Calu3 (cell line): Measurements from ENCODE around the gene NHP2. TPM values are rescaled to one million over a fixed set of nuclear protein-coding genes. Genes with fewer than 3 reads are reported as not detected.
A peak's percentile ranks its signal among the peaks of the same experiment; 100 is the strongest.

Source experiments
- BruUV-seq: library from RNA; stranded (reverse); fragments of 400-500 nt; replicated peaks from 2 replicates; lab custom pipeline; 2021; lab: Mats Ljungman, UMichigan
- CTCF ChIA-PET: fragments of 300-600 bp; sonication (Branson Sonifier 250); formaldehyde crosslinking; loops from one replicate; lab custom pipeline; 2022; ENCODE audit warnings: antibody characterized with exemption; lab: Charles Lee
- DNase-seq: peaks from one replicate; pipeline ENCODE4 v3.0.0; 2022
- H3K27ac Mint-ChIP-seq: one replicate; pipeline ENCODE4 v1.8.0; 2022; ENCODE audit warnings: mixed read lengths; ENCODE audit not compliant: unreplicated experiment
- H3K27me3 Mint-ChIP-seq: one replicate; pipeline ENCODE4 v1.8.0; 2022; ENCODE audit warnings: mixed read lengths; ENCODE audit not compliant: unreplicated experiment
- H3K36me3 Mint-ChIP-seq: one replicate; pipeline ENCODE4 v1.8.0; 2022; ENCODE audit warnings: mild to moderate bottlenecking, moderate library complexity, mixed read lengths; ENCODE audit not compliant: insufficient read depth, unreplicated experiment
- H3K4me1 Mint-ChIP-seq: one replicate; pipeline ENCODE4 v1.8.0; 2022; ENCODE audit warnings: mild to moderate bottlenecking, low read depth, mixed read lengths; ENCODE audit not compliant: unreplicated experiment
- H3K4me3 Mint-ChIP-seq: one replicate; pipeline ENCODE4 v1.8.0; 2022; ENCODE audit warnings: mild to moderate bottlenecking, low read depth, moderate library complexity, mixed read lengths; ENCODE audit not compliant: unreplicated experiment
- H3K9me3 Mint-ChIP-seq: one replicate; pipeline ENCODE4 v1.8.0; 2022; ENCODE audit warnings: low read depth, mixed read lengths; ENCODE audit not compliant: unreplicated experiment
- intact Hi-C: fragments of 100-400 bp; cut with micrococcal nuclease; formaldehyde crosslinking; loops from one replicate; pipeline ENCODE4 v1.10.0; 2022; ENCODE audit not compliant: unreplicated experiment
- total RNA-seq: library from RNA; stranded (reverse); gene quantifications from 2 replicates; pipeline ENCODE4 v1.2.3, GENCODE V29; 2022
- TF ChIP-seq, protein P1 (sequence below): fragments of 200-600 bp; IDR thresholded peaks from one replicate; pipeline ENCODE4 v1.8.0; 2022; ENCODE audit warnings: antibody characterized with exemption; ENCODE audit not compliant: unreplicated experiment

NHP2 gene
- total RNA-seq, 1 experiment from 2014 or later, result 182 TPM

DNA sequence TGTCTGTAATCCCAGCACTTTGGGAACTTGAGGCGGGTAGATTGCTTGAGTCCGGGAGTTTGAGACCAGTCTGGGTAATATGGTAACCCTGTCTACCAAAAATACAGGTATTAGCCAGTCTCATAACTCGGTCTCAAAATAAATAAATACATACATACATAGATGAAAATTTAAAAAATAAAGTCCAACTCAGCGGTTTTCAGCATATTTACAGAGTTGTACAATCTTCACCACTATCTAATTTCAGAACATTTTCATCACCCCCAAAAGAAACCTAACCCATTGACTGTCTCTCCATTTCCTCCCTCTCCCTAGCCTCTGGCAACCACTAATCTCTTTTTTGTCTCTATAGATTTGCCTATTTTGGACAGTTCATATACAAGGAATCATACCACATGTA is 12.1 kb downstream of the NHP2 start:
- Mint-ChIP-seq H3K9me3 (no peaks in the 10 kb centered on the region), H3K27ac (no peak overlapping the region), H3K36me3 (peaks cover 65% of the 10 kb centered on the region), H3K27me3 (no peaks in the 10 kb centered on the region), H3K4me1 (peaks cover 8% of the 10 kb centered on the region), H3K4me3 (no peak overlapping the region)
- intact Hi-C loops, result no loop called here
- BruUV-seq, result no TSS peak
- no peak for DNase-seq
- TF ChIP-seq, protein P1, sequence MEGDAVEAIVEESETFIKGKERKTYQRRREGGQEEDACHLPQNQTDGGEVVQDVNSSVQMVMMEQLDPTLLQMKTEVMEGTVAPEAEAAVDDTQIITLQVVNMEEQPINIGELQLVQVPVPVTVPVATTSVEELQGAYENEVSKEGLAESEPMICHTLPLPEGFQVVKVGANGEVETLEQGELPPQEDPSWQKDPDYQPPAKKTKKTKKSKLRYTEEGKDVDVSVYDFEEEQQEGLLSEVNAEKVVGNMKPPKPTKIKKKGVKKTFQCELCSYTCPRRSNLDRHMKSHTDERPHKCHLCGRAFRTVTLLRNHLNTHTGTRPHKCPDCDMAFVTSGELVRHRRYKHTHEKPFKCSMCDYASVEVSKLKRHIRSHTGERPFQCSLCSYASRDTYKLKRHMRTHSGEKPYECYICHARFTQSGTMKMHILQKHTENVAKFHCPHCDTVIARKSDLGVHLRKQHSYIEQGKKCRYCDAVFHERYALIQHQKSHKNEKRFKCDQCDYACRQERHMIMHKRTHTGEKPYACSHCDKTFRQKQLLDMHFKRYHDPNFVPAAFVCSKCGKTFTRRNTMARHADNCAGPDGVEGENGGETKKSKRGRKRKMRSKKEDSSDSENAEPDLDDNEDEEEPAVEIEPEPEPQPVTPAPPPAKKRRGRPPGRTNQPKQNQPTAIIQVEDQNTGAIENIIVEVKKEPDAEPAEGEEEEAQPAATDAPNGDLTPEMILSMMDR, result no peak
- CTCF ChIA-PET, result interaction anchor here (0.6 to 1.0 kb wide), 2 partner anchors 40 to 66 kb away, joined by 6 to 7 read pairs; no protein-coding TSS in a partner anchor

DNA sequence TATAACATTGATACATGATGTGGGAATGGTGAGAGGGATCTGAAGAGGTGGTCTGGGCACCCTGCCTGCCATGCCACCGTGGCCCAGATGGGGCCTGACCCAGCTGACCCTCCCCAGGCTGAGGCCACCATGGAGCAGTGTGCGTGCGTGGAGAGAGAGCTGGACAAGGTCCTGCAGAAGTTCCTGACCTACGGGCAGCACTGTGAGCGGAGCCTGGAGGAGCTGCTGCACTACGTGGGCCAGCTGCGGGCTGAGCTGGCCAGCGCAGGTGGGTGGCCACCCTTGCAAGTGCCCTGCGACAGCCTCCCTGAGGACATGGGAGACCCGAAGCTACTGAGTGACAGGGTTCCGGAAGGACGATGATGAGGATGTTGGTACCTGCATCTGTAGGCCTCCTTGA is 15.7 kb downstream of the NHP2 start:
- Mint-ChIP-seq H3K4me1 (no peaks in the 10 kb centered on the region), H3K27ac (no peak overlapping the region), H3K4me3 (no peak overlapping the region), H3K27me3 (no peaks in the 10 kb centered on the region), H3K36me3 (peaks cover 56% of the 10 kb centered on the region), H3K9me3 (no peaks in the 10 kb centered on the region)
- CTCF ChIA-PET, result no interaction called here
- no peak for DNase-seq
- intact Hi-C loops, result no loop called here
- TF ChIP-seq, protein P1, result no peak
- BruUV-seq, result no TSS peak

DNA sequence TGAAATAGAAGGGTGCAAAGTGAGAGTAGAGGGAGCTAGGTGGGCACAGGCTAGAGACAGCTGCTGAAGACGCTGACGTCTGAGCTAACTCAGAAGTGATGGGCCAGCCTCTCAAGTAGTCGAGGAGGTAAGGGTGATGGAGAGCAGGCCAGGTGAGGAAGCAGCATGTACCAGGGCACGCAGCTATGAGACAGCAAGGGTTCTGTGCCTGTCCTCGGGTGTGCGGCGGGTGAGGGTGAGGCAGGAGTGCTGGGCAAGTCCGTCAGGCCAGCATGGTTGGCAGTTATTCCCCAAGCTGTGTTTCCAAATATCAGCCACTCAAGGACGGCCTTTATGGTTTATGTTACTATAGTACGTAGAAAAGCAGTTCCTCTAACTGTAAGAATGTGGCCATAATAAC is 16.7 kb downstream of the NHP2 start:
- intact Hi-C loops, result no loop called here
- Mint-ChIP-seq H3K4me3 (no peak overlapping the region), H3K36me3 (peaks cover 46% of the 10 kb centered on the region), H3K27me3 (no peaks in the 10 kb centered on the region), H3K4me1 (peaks cover 3% of the 10 kb centered on the region), H3K9me3 (no peaks in the 10 kb centered on the region), H3K27ac (no peak overlapping the region)
- DNase-seq, result no peak
- TF ChIP-seq, protein P1, result no peak
- BruUV-seq, result no TSS peak
- CTCF ChIA-PET, result interaction anchor here (1.3 kb wide), 1 partner anchor 61 kb away, joined by 3 read pairs; no protein-coding TSS in a partner anchor

DNA sequence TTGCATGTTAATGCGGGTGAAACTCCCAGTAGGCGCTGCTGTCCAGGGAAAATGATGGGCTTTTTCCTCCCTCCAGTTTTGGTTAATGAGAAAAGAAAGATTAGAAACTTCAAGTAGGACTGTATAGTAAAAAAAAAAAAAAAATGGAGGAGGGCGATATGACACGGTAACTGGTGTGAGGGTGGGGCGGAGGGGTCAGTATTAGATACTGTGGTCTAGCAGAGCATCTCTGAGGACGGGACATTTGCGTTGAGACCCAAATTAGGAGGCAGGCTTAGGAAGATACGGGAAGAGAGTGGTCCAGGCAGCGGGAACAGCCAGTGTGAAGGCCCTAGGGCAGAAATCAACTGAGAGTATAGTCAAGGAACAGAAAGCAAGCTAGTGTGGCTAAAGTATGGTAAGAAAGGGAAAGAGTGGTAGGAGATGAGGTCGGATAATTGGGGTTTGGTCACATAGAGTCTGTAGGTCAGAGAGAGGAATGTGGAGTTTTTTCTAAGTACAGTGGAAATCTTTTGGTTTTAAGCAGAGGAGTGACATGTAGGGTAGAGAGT is 22.2 kb downstream of the NHP2 start:
- H3K4me1 Mint-ChIP-seq, result peaks cover 13% of the 10 kb centered on the region
- no peaks in the 10 kb centered on the region for H3K9me3 Mint-ChIP-seq
- intact Hi-C loops, result no loop called here
- CTCF ChIA-PET, result interaction anchor here (0.7 to 1.6 kb wide), 3 partner anchors 38 to 56 kb away, joined by 3 to 6 read pairs (median 4); no protein-coding TSS in a partner anchor
- TF ChIP-seq, protein P1, result no peak
- H3K36me3 Mint-ChIP-seq, result peaks cover 36% of the 10 kb centered on the region
- peak overlapping the region; percentile 60 for H3K4me3 Mint-ChIP-seq
- DNase-seq, result no peak
- peak overlapping the region; percentile 1 for H3K27ac Mint-ChIP-seq
- H3K27me3 Mint-ChIP-seq, result no peaks in the 10 kb centered on the region
- BruUV-seq, result no TSS peak
